DMS153 treated with DMSO at 0.1 percent for 48 hours (cell line): ENCODE measurements around the gene TPSB2.

ENCODE experiments used
- DNase-seq: peaks from one replicate; lab custom pipeline; 2025; ENCODE audit not compliant: unreplicated experiment; lab: John Stamatoyannopoulos, UW

Gene TPSB2

GRCh38 chr16:1221628-1222552 lies 8.1 kb downstream of the TPSB2 start:
- DNase-seq: no peak

GRCh38 chr16:1220841-1221627 lies 8.9 kb downstream of the TPSB2 start:
- no peak for DNase-seq

- no peak for DNase-seq
Observed at GRCh38 chr16:1220098-1220728, 9.8 kb downstream of the TPSB2 start.

- no peak for DNase-seq
Observed at GRCh38 chr16:1218930-1219611, 10.9 kb downstream of the TPSB2 start.

- DNase-seq: no peak
Observed at GRCh38 chr16:1218061-1218929, 11.7 kb downstream of the TPSB2 start.

- no peak for DNase-seq
Observed at GRCh38 chr16:1217526-1217925, 12.5 kb downstream of the TPSB2 start.

- DNase-seq: no peak
Observed at GRCh38 chr16:1216681-1217400, 13.1 kb downstream of the TPSB2 start.

- no peak for DNase-seq
Observed at GRCh38 chr16:1216296-1216619, 13.7 kb downstream of the TPSB2 start.

- DNase-seq: no peak
Observed at GRCh38 chr16:1215574-1216295, 14.2 kb downstream of the TPSB2 start.

- DNase-seq: no peak
Observed at GRCh38 chr16:1214719-1215118, 15.3 kb downstream of the TPSB2 start.

GRCh38 chr16:1213796-1214372 lies 16.1 kb downstream of the TPSB2 start:
- no peak for DNase-seq

GRCh38 chr16:1213231-1213630 lies 16.8 kb downstream of the TPSB2 start:
- no peak for DNase-seq

GRCh38 chr16:1212616-1213194 lies 17.3 kb downstream of the TPSB2 start:
- no peak for DNase-seq

GRCh38 chr16:1211451-1212268 lies 18.3 kb downstream of the TPSB2 start:
- DNase-seq: no peak

GRCh38 chr16:1210461-1210860 lies 19.5 kb downstream of the TPSB2 start:
- DNase-seq: no peak

GRCh38 chr16:1209081-1209480 lies 20.9 kb downstream of the TPSB2 start:
- DNase-seq: no peak

- no peak for DNase-seq
Observed at GRCh38 chr16:1208239-1208830, 21.6 kb downstream of the TPSB2 start.
